ENCODE data around the gene RTL10. TPM values are rescaled to one million over a fixed set of nuclear protein-coding genes. Genes with fewer than 3 reads are reported as not detected.

Gene RTL10
- total RNA-seq, 1 donor from 2014 or later, result 20.5 TPM

DNA sequence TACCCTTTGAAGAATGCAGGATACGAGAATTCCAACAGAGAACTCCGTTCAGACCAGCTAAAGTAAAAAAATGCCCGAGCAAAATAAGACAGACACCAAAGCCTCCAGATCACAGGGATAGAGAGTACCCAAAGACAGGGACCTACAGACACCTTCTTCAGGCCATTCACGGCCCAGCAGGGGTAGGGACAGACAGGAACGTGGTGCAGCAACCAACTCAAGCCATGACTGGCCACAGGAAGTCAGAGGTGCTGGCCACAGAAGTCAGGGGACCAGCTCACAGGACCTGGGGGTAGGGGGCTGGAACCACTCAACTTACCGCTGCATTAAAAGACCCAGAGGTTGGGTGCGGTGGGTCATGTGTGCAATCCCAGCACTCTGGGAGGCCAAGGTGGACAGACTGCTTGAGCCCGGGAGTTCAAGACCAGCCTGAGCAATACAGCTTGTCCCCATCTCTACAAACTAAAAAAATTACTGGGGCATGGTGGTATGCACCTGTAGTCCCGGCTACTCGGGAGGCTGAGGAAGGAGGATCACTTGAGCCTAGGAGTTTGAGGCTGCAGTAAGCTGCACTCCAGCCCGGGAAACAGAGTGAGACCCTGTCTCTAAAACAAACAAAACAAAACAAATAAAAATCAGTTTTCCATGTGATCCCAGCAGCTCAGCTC is 47.0 kb upstream of the RTL10 start:
- ATAC-seq (no peak), DNase-seq (no peak)
- no peak overlapping the region for H3K27ac ChIP-seq
- peaks cover 43% of the 10 kb centered on the region for H3K36me3 ChIP-seq
- intact Hi-C loops (cut with DNase I), result no loop called here
- H3K27me3 ChIP-seq, result no peaks in the 10 kb centered on the region
- H3K4me3 ChIP-seq, result no peak overlapping the region
- no peaks in the 10 kb centered on the region for H3K9me3 ChIP-seq
- no peaks in the 10 kb centered on the region for H3K4me1 ChIP-seq
- TF ChIP-seq CTCF (IDR thresholded peaks at IDR 0.05), result no peak

- TF ChIP-seq CTCF (IDR thresholded peaks at IDR 0.05), result no peak
- ATAC-seq (no peak), DNase-seq (no peak)
- intact Hi-C loops (cut with DNase I), result no loop called here
- H3K27me3 ChIP-seq, result no peaks in the 10 kb centered on the region
- H3K27ac ChIP-seq, result no peak overlapping the region
- H3K9me3 ChIP-seq, result no peaks in the 10 kb centered on the region
- H3K36me3 ChIP-seq, result peaks cover 43% of the 10 kb centered on the region
- no peaks in the 10 kb centered on the region for H3K4me1 ChIP-seq
- no peak overlapping the region for H3K4me3 ChIP-seq
These were observed 46.2 kb upstream of the RTL10 start for GRCh38 chr22:19900707-19901436.

- Histone ChIP-seq H3K27me3 (no peaks in the 10 kb centered on the region), H3K9me3 (no peaks in the 10 kb centered on the region), H3K27ac (no peak overlapping the region), H3K4me1 (no peaks in the 10 kb centered on the region), H3K36me3 (peaks cover 46% of the 10 kb centered on the region), H3K4me3 (no peak overlapping the region)
- DNase-seq, result no peak
- intact Hi-C loops (cut with DNase I), result no loop called here
- no peak for TF ChIP-seq CTCF (IDR thresholded peaks at IDR 0.05)
- no peak for ATAC-seq
These were observed 44.3 kb upstream of the RTL10 start for GRCh38 chr22:19898831-19899567.

DNA sequence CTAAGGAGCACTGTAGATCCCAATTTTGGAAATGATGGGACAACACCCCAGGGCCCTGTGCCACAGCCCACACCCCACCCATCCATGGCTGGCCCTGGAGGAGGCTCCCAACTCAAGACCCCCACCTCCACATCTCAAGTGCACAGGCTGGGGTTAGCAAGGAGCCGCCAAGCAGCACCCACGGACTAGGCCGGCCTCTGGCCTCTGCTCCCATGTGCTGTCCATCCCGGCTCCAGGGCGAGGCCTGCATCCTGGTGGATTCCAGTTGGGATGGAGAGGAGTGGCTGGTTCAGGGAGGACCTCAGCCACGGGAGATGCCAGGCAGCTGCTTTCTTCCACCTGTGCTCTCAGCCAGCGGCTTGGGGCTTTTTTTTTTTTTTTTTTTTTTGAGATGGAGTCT is 43.5 kb upstream of the RTL10 start:
- Histone ChIP-seq H3K36me3 (peaks cover 53% of the 10 kb centered on the region), H3K4me1 (no peaks in the 10 kb centered on the region), H3K27ac (no peak overlapping the region), H3K4me3 (no peak overlapping the region), H3K27me3 (no peaks in the 10 kb centered on the region), H3K9me3 (no peaks in the 10 kb centered on the region)
- intact Hi-C loops (cut with DNase I), result no loop called here
- TF ChIP-seq CTCF (IDR thresholded peaks at IDR 0.05), result no peak
- ATAC-seq (no peak), DNase-seq (no peak)

DNA sequence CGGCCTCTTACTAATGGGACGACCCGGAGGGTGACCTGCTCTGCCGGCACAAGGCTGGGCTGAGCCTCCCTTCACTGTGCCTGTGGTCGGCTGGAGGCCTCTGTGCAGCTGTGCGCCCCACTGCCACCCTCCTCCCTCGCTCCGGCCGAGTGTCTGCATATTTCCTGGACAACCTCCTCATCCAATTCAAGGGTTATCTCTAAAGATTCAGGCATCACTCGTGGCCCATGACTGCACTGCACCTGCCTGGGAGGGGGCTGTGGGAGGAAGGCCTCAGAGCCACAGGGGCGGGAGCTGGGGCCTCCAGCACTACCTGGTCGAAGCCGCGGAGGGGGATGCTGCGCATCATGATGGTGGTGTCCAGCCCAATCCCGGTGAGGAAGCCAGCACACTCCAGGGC is 43.1 kb upstream of the RTL10 start:
- DNase-seq (no peak), ATAC-seq (no peak)
- H3K27me3 ChIP-seq, result no peaks in the 10 kb centered on the region
- peaks cover 53% of the 10 kb centered on the region for H3K36me3 ChIP-seq
- no peaks in the 10 kb centered on the region for H3K9me3 ChIP-seq
- TF ChIP-seq CTCF (IDR thresholded peaks at IDR 0.05), result no peak
- H3K27ac ChIP-seq, result no peak overlapping the region
- H3K4me1 ChIP-seq, result peaks cover under 1% of the 10 kb centered on the region
- intact Hi-C loops (cut with DNase I), result no loop called here
- H3K4me3 ChIP-seq, result no peak overlapping the region

Data from upper lobe of right lung (tissue), 1 donor.